HG03342 (cell line): Measurements from ENCODE around the gene DENND6B.

Experiments used
- ATAC-seq: cut with Tn5 transposase; IDR thresholded peaks from one replicate; pipeline ENCODE4 v1.9.1; 2021; ENCODE audit warnings: mild to moderate bottlenecking, moderate library complexity; ENCODE audit not compliant: unreplicated experiment

Gene DENND6B

DNA sequence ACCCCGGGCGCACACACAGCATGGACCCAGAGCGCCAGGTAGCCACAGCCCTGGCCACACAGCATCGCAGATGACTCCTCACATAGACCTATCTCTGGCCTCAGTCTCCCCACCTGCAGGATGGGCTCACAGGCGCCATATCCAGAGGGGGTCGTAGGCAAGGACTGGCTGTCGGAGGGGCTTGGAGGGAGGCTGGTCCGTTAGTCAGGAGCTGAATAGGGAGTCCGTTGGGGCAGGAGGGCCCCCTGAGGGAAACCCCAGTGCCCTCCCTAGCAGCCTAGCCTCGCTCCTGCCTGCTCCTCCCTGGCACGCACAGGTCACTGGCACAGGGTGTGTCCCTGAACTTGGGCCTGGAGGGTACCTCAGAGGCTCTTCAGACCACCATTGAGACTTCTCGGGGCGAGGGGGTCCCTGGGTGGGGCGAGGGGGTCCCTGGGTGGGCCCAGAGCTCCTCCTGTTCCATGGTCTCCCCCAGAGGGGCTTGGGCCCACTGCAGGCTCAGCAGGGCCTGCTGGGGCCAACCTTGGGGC lies 21.4 kb downstream of the DENND6B start:
- ATAC-seq, result no peak

GRCh38 chr22:50304528-50305392 lies 22.1 kb downstream of the DENND6B start:
- no peak for ATAC-seq

DNA sequence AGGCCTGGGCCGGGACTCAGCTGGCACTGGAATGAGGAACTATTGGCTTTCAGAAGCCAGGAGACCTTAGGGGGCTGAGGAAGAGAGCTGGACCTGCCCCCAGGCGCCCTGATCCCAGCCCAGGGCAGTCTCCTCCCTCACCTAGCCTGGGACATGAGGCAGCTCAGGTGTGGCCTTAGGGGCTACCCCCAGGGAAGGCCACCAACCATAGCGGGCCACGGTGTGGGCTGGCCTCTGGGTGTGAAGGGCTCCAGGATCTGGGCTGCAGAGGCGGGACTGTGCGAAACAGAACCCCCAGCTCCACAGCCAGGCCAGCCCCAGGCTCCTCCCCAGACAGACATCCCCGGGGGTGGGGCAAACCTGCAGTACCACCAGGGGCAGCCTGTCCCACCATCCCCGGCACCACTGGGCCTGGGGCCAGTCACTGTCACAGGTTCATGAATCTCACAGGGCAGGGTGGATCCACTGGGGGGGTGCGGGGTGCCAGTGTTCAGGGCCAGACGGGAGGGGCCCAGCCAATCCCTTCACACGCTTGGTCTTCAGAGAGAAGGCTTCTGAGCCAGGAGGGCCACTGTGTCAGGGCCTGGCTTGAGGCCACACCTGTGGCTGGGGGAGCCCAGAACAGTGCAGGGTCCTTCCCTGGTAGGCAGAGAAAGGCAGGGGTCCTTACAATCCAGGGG lies 22.8 kb downstream of the DENND6B start:
- ATAC-seq, result no peak

DNA sequence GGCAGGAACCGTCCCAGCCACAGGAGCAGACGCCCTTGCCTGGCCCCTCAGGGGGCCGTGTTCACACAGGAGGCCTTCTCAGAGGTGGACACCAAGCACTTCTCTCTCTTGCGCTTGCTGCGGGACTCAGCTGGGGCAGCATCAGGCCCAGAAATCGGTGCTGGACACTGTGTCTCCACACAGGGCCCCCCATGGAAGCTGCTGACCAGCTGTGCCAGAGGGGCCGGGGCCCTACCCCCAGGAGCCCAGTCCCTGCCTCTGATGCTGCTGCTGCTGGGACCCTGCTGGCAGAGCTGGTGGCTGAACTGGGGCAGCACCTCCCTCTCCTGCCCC lies 23.3 kb downstream of the DENND6B start:
- ATAC-seq, result no peak

DNA sequence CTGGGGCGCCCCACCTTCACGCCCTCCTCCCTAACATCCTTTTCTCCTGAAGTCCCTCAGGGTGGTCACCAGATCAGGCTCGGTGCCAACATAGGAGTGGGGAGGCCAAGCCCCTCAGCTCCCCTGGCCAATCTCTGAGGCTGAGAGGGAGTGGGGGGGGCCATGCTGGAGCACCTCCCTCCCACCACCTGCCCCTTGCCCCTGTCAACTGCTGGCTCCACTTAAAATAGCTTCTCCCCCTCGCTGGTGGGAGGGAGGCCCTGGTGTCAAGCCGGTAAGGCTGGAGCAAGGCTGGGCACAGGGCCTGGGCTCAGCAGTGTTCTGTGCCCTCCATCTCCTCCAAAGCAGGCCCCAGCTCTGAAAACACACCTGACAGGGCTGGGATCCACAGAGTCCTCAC lies 24.2 kb downstream of the DENND6B start:
- no peak for ATAC-seq

- no peak for ATAC-seq
Measured at GRCh38 chr22:50302041-50302541, 24.7 kb downstream of the DENND6B start.

DNA sequence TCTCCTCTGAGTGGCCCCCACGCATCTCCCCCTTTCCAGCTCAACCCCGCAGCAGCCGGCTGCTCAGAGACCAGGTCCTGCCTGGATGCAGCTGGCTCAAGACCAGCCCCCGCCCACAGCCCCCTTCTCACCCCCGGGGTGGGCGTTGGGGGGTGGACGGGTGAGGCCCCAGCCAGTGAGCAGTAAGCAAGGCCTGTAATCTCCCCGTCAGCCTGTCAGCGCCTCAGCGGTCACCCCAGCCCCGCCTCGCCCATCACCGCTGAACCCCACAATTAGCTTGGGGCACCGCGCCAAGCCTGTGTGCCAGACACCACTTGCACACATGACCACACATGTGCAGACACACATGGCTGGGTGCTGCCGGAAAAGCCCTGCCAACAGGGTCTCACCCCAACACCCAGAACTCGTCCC lies 25.2 kb downstream of the DENND6B start:
- ATAC-seq, result no peak

GRCh38 chr22:50300620-50301257 lies 26.1 kb downstream of the DENND6B start:
- ATAC-seq, result no peak

- ATAC-seq, result no peak
Measured at GRCh38 chr22:50299785-50300619, 26.8 kb downstream of the DENND6B start.

- ATAC-seq, result no peak
Measured at GRCh38 chr22:50298937-50299784, 27.7 kb downstream of the DENND6B start.

DNA sequence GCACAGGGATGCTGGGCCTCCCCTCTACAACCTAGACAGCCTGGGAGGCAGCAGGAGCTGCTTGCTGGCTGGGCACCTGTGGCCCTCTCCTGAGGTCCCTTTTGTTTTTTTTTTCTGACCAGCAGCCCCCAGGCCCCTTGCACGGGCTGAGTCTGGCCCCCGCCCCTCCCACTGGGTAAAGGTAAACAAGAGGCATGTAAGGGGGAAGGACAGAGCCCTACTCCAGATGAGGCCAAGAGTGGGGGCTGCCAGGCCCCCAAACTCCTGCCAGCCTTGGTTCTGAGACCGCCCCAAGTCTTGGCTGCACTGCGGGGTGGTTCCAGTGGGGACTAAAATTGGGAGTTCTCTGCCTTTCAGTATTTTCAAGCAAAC lies 28.6 kb downstream of the DENND6B start:
- ATAC-seq, result no peak

- ATAC-seq, result no peak
Measured at GRCh38 chr22:50297510-50298265, 29.1 kb downstream of the DENND6B start.

GRCh38 chr22:50296658-50297490 lies 29.9 kb downstream of the DENND6B start:
- no peak for ATAC-seq

- ATAC-seq, result no peak
Measured at GRCh38 chr22:50294319-50294656, 32.5 kb downstream of the DENND6B start.

GRCh38 chr22:50293441-50294318 lies 33.1 kb downstream of the DENND6B start:
- no peak for ATAC-seq

DNA sequence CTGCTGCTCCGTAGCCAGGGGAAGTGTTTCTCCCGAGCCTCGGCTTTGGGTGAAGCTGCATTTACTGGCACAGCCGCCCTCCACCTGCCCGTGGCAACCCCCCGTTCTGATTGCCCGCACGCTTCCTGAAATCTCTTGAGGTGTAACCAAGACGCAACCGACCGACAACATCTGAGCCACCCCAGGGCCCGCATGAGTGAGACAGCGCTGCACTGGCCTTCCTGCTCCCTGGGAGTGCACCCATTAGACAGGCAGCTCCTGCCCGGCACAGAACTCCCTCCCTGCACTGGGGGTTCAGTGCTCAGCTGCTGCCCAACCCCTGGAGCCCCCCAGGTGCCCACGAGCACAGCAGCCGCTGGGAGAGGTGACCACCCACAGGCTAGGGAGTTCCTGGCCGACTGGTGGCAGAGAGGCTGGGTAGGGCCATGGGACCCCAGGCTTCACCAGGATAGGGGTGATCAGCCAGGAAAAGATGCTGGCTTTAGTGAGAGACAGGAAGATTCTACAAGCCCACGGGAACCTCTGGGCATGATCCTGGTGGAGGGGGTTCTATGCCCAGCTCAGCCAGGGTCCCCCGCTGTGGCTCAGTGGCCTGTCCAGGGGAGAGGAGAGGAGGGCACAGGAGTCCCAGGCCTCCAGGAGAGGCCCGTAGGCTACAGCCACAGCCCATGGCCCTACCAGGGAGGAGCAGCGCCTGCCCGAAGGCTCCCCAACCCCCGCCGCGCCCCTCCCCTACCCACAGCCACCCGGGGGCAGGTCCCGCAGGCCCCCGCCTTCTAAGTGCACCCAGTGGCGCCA lies 34.0 kb downstream of the DENND6B start:
- no peak for ATAC-seq
